Measurements from ENCODE around the gene COL3A1. TPM values are rescaled to one million over a fixed set of nuclear protein-coding genes. Genes with fewer than 3 reads are reported as not detected.

The COL3A1 gene
- total RNA-seq, 1 donor from 2014 or later: not detected

GRCh38 chr2:189012351-189012750, 38.2 kb downstream of the COL3A1 start:
- no peak for TF ChIP-seq CTCF (IDR thresholded peaks at IDR 0.05)
- TF ChIP-seq EZH2 (IDR thresholded peaks at IDR 0.05): no peak
- no peak for TF ChIP-seq EZH2phosphoT487 (IDR thresholded peaks at IDR 0.05)
- H4K20me1 ChIP-seq (ENCODE audit: low read depth): no peaks in the 10 kb centered on the region
- H3K9me3 ChIP-seq (ENCODE audit: low read depth): no peaks in the 10 kb centered on the region
- Mint-ChIP-seq H3K36me3 (peaks cover 4% of the 10 kb centered on the region), H3K27ac (no peak overlapping the region), H3K4me3 (no peak overlapping the region), H3K27me3 (ENCODE audit: insufficient read depth, low read depth) (no peaks in the 10 kb centered on the region), H3K9me3 (no peaks in the 10 kb centered on the region), H3K4me1 (peaks cover 28% of the 10 kb centered on the region)
- H3K27me3 ChIP-seq: no peaks in the 10 kb centered on the region
- no peak overlapping the region for H2AFZ ChIP-seq (replicated peaks)
- no peaks in the 10 kb centered on the region for H3K36me3 ChIP-seq
- H3K4me3 ChIP-seq: no peak overlapping the region
- DNase-seq (ENCODE audit: low spot score): no peak
- peaks cover 22% of the 10 kb centered on the region for H3K4me1 ChIP-seq
- peaks cover 8% of the 10 kb centered on the region for H3F3A ChIP-seq (ENCODE audit: low read depth)
- no peak overlapping the region for H3K27ac ChIP-seq
- H3K79me2 ChIP-seq (ENCODE audit: low read depth): no peaks in the 10 kb centered on the region
- H3K9ac ChIP-seq: no peak overlapping the region
- no peak overlapping the region for H3K4me2 ChIP-seq

- H3K9me3 Mint-ChIP-seq: no peaks in the 10 kb centered on the region
- Histone ChIP-seq H3K4me2 (no peak overlapping the region), H3F3A (ENCODE audit: low read depth) (peaks cover 8% of the 10 kb centered on the region), H2AFZ (replicated peaks) (no peak overlapping the region), H3K27ac (no peak overlapping the region), H3K36me3 (no peaks in the 10 kb centered on the region), H3K27me3 (no peaks in the 10 kb centered on the region), H3K9ac (no peak overlapping the region), H3K9me3 (ENCODE audit: low read depth) (no peaks in the 10 kb centered on the region), H3K4me1 (peaks cover 22% of the 10 kb centered on the region), H3K79me2 (ENCODE audit: low read depth) (no peaks in the 10 kb centered on the region), H3K4me3 (no peak overlapping the region), H4K20me1 (ENCODE audit: low read depth) (no peaks in the 10 kb centered on the region)
- H3K27me3 Mint-ChIP-seq (ENCODE audit: insufficient read depth, low read depth): no peaks in the 10 kb centered on the region
- TF ChIP-seq EZH2 (IDR thresholded peaks at IDR 0.05) (no peak), EZH2phosphoT487 (IDR thresholded peaks at IDR 0.05) (no peak), CTCF (IDR thresholded peaks at IDR 0.05) (no peak)
- DNase-seq (ENCODE audit: low spot score): no peak
- H3K27ac Mint-ChIP-seq: no peak overlapping the region
- no peak overlapping the region for H3K4me3 Mint-ChIP-seq
- H3K36me3 Mint-ChIP-seq: peaks cover 4% of the 10 kb centered on the region
- peaks cover 28% of the 10 kb centered on the region for H3K4me1 Mint-ChIP-seq
Measured at GRCh38 chr2:189013031-189013430, 38.9 kb downstream of the COL3A1 start.

GRCh38 chr2:189013671-189014448, 39.7 kb downstream of the COL3A1 start:
- Histone ChIP-seq H4K20me1 (ENCODE audit: low read depth) (no peaks in the 10 kb centered on the region), H3K9ac (no peak overlapping the region), H3F3A (ENCODE audit: low read depth) (peaks cover 8% of the 10 kb centered on the region), H3K4me1 (peaks cover 22% of the 10 kb centered on the region), H3K36me3 (no peaks in the 10 kb centered on the region), H3K9me3 (ENCODE audit: low read depth) (no peaks in the 10 kb centered on the region), H2AFZ (replicated peaks) (no peak overlapping the region), H3K27me3 (no peaks in the 10 kb centered on the region), H3K79me2 (ENCODE audit: low read depth) (no peaks in the 10 kb centered on the region), H3K4me2 (no peak overlapping the region), H3K27ac (no peak overlapping the region), H3K4me3 (no peak overlapping the region)
- Mint-ChIP-seq H3K4me1 (peaks cover 28% of the 10 kb centered on the region), H3K9me3 (no peaks in the 10 kb centered on the region), H3K27me3 (ENCODE audit: insufficient read depth, low read depth) (no peaks in the 10 kb centered on the region), H3K27ac (peak overlapping the region; percentile 84), H3K36me3 (peaks cover 4% of the 10 kb centered on the region), H3K4me3 (no peak overlapping the region)
- no peak for TF ChIP-seq EZH2 (IDR thresholded peaks at IDR 0.05)
- TF ChIP-seq EZH2phosphoT487 (IDR thresholded peaks at IDR 0.05): no peak
- TF ChIP-seq CTCF (IDR thresholded peaks at IDR 0.05): no peak
- DNase-seq (ENCODE audit: low spot score): no peak
